Loucy (cell line): Measurements from ENCODE around the gene GUCA2A.

Source experiments
- H2AFZ ChIP-seq: fragments of 200-600 bp; sonication (generic); 2 replicates; pipeline ENCODE4 v1.6.0; 2016; ENCODE audit warnings: antibody characterized with exemption, mild to moderate bottlenecking, low read length, moderate library complexity
- H3F3A ChIP-seq: fragments of 200-600 bp; 2 replicates; pipeline ENCODE4 v1.6.0; 2016; ENCODE audit warnings: antibody characterized with exemption, low read depth, mild to moderate bottlenecking
- H3K27me3 ChIP-seq: fragments of 200-600 bp; sonication (generic); 2 replicates; pipeline ENCODE4 v1.6.1; 2014; ENCODE audit warnings: low read length, mild to moderate bottlenecking; ENCODE audit not compliant: insufficient read depth, poor library complexity, severe bottlenecking
- H3K36me3 ChIP-seq: fragments of 200-600 bp; sonication (generic); 2 replicates; pipeline ENCODE4 v1.6.1; 2016; ENCODE audit warnings: low read length; ENCODE audit not compliant: insufficient read depth
- H3K4me1 ChIP-seq: fragments of 200-600 bp; sonication (generic); 2 replicates; pipeline ENCODE4 v1.5.1; 2014; ENCODE audit warnings: low read length, mild to moderate bottlenecking; ENCODE audit not compliant: insufficient read depth, poor library complexity, severe bottlenecking
- H3K4me2 ChIP-seq: fragments of 200-600 bp; sonication (generic); 2 replicates; pipeline ENCODE4 v1.6.0; 2014; ENCODE audit warnings: antibody characterized with exemption, low read length, low read depth, mild to moderate bottlenecking; ENCODE audit not compliant: poor library complexity, severe bottlenecking
- H3K4me3 ChIP-seq: fragments of 200-600 bp; sonication (generic); 2 replicates; pipeline ENCODE4 v1.5.1; 2014; ENCODE audit warnings: low read length, mild to moderate bottlenecking, mixed read lengths; ENCODE audit not compliant: poor library complexity, severe bottlenecking
- H3K79me2 ChIP-seq: fragments of 200-600 bp; sonication (generic); 2 replicates; pipeline ENCODE4 v1.6.1; 2014; ENCODE audit warnings: low read length; ENCODE audit not compliant: insufficient read depth
- H3K9ac ChIP-seq: fragments of 200-600 bp; sonication (generic); 2 replicates; pipeline ENCODE4 v1.6.0; 2014; ENCODE audit warnings: mild to moderate bottlenecking, low read depth, low read length, moderate library complexity; ENCODE audit not compliant: poor library complexity, severe bottlenecking
- H3K9me2 ChIP-seq: fragments of 200-600 bp; sonication (generic); replicated peaks from 2 replicates; pipeline ENCODE4 v1.6.1; 2016; ENCODE audit warnings: low read depth, low read length, mixed read lengths
- H3K9me3 ChIP-seq: fragments of 200-600 bp; sonication (generic); 2 replicates; pipeline ENCODE4 v1.6.1; 2014; ENCODE audit warnings: mild to moderate bottlenecking, antibody characterized with exemption, low read length, low read depth; ENCODE audit not compliant: insufficient read depth
- H4K20me1 ChIP-seq: fragments of 200-600 bp; sonication (generic); 2 replicates; pipeline ENCODE4 v1.6.0; 2014; ENCODE audit warnings: antibody characterized with exemption, low read length, mild to moderate bottlenecking; ENCODE audit not compliant: insufficient read depth, poor library complexity, severe bottlenecking
- EZH2phosphoT487 ChIP-seq: fragments of 200-600 bp; IDR thresholded peaks from 2 replicates; pipeline ENCODE4 v1.6.1; 2018; ENCODE audit warnings: antibody characterized with exemption, mild to moderate bottlenecking, moderate library complexity, borderline replicate concordance
- TF ChIP-seq, protein P1 (sequence below): fragments of 200-600 bp; sonication (generic); conservative IDR thresholded peaks from 2 replicates; pipeline ENCODE4 v1.5.1; 2014; ENCODE audit warnings: mild to moderate bottlenecking, antibody characterized with exemption, low read length

The GUCA2A gene

GRCh38 chr1:42135426-42135825, 29.1 kb downstream of the GUCA2A start:
- H3K79me2 ChIP-seq: no peaks in the 10 kb centered on the region
- no peaks in the 10 kb centered on the region for H3K36me3 ChIP-seq
- no peaks in the 10 kb centered on the region for H3K9me3 ChIP-seq
- H4K20me1 ChIP-seq: no peaks in the 10 kb centered on the region
- TF ChIP-seq, protein P1, sequence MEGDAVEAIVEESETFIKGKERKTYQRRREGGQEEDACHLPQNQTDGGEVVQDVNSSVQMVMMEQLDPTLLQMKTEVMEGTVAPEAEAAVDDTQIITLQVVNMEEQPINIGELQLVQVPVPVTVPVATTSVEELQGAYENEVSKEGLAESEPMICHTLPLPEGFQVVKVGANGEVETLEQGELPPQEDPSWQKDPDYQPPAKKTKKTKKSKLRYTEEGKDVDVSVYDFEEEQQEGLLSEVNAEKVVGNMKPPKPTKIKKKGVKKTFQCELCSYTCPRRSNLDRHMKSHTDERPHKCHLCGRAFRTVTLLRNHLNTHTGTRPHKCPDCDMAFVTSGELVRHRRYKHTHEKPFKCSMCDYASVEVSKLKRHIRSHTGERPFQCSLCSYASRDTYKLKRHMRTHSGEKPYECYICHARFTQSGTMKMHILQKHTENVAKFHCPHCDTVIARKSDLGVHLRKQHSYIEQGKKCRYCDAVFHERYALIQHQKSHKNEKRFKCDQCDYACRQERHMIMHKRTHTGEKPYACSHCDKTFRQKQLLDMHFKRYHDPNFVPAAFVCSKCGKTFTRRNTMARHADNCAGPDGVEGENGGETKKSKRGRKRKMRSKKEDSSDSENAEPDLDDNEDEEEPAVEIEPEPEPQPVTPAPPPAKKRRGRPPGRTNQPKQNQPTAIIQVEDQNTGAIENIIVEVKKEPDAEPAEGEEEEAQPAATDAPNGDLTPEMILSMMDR: no peak
- no peak for TF ChIP-seq EZH2phosphoT487
- H3F3A ChIP-seq: no peaks in the 10 kb centered on the region
- H3K9ac ChIP-seq: no peak overlapping the region
- H3K4me2 ChIP-seq: no peak overlapping the region
- no peaks in the 10 kb centered on the region for H3K27me3 ChIP-seq
- no peaks in the 10 kb centered on the region for H3K9me2 ChIP-seq
- no peak overlapping the region for H2AFZ ChIP-seq
- no peak overlapping the region for H3K4me3 ChIP-seq
- H3K4me1 ChIP-seq: no peaks in the 10 kb centered on the region

DNA sequence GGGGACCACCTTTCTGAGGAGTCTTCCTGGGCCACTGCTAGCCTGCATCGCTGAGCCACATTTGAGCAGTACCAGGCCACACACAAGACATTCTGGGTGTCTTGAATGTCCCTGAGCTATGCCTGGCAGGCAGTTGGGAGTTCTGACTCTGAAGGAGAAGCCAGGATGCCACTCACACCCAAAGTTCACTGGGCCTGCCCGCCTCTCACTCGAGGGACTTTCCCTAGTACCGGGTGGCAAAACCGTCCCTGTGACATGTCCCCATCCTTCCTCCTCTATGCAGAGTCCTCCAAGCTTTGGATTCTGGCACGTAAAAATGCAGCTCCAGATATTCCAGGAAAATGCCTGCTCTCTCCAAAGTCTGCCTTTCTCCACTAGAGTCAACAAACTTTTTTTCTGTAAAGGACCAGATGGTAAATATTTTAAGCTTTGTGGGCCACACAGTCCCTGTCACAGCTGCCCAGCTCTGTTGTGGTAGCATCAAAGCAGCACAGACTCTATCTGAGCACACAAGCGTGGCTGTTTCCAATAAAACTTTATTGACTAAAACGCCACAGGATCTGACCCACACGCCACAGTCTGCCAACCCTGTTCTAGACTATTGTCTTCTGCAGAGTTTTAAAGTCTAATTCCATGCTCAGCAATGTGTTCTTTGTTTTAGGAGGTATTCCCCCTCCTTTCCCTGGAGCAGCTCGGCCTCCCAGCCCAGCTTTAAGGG, 30.6 kb downstream of the GUCA2A start:
- H4K20me1 ChIP-seq: no peaks in the 10 kb centered on the region
- H3K4me2 ChIP-seq: no peak overlapping the region
- H3K36me3 ChIP-seq: no peaks in the 10 kb centered on the region
- no peaks in the 10 kb centered on the region for H3K27me3 ChIP-seq
- no peaks in the 10 kb centered on the region for H3K4me1 ChIP-seq
- H2AFZ ChIP-seq: no peak overlapping the region
- H3F3A ChIP-seq: no peaks in the 10 kb centered on the region
- no peak overlapping the region for H3K4me3 ChIP-seq
- no peaks in the 10 kb centered on the region for H3K9me2 ChIP-seq
- H3K79me2 ChIP-seq: no peaks in the 10 kb centered on the region
- no peak overlapping the region for H3K9ac ChIP-seq
- TF ChIP-seq, protein P1: no peak
- TF ChIP-seq EZH2phosphoT487: no peak
- H3K9me3 ChIP-seq: no peaks in the 10 kb centered on the region

GRCh38 chr1:42133390-42133789, 31.2 kb downstream of the GUCA2A start:
- Histone ChIP-seq H3K9me3 (no peaks in the 10 kb centered on the region), H3K9ac (no peak overlapping the region), H2AFZ (no peak overlapping the region), H3K9me2 (no peaks in the 10 kb centered on the region), H4K20me1 (no peaks in the 10 kb centered on the region), H3K27me3 (no peaks in the 10 kb centered on the region), H3K79me2 (no peaks in the 10 kb centered on the region), H3K4me1 (no peaks in the 10 kb centered on the region), H3F3A (no peaks in the 10 kb centered on the region), H3K36me3 (no peaks in the 10 kb centered on the region), H3K4me2 (no peak overlapping the region), H3K4me3 (no peak overlapping the region)
- TF ChIP-seq EZH2phosphoT487: no peak
- TF ChIP-seq, protein P1: no peak
